Breast epithelium (tissue), 4 donors: ENCODE results near the gene ABTB2. TPM values are rescaled to one million over a fixed set of nuclear protein-coding genes. Genes with fewer than 3 reads are reported as not detected.

Experiments used
- DNase-seq, 2 donors: peaks; one replicate each; pipeline ENCODE4 v3.0.0-alpha.2; 2019; ENCODE audit warnings: low spot score in 2 of 2
- H3K27ac ChIP-seq, 2 donors: fragments of 200-600 bp; sonication (generic) in 1 of 2; one replicate each; pipeline ENCODE4 v1.5.1; 2016 to 2019; ENCODE audit warnings: mild to moderate bottlenecking in 1 of 2
- H3K27me3 ChIP-seq, 2 donors: fragments of 200-600 bp; sonication (generic) in 1 of 2; one replicate each; pipeline versions ENCODE4 v1.5.1 to v1.6.0; 2017 to 2019; ENCODE audit warnings: control low read depth in 1 of 2, mild to moderate bottlenecking in 1 of 2
- H3K36me3 ChIP-seq: fragments of 200-600 bp; one replicate; pipeline ENCODE4 v1.5.1; 2019
- H3K4me1 ChIP-seq, 2 donors: fragments of 200-600 bp; sonication (generic); one replicate each; pipeline ENCODE4 v1.5.1; 2016 to 2019; ENCODE audit warnings: control low read depth in 1 of 2
- H3K4me3 ChIP-seq, 3 donors: fragments of 200-600 bp; sonication (generic); 1 replicate in 2 of 3; 2 replicates in 1 of 3; pipeline ENCODE4 v1.5.1; 2016 to 2019; ENCODE audit warnings: mild to moderate bottlenecking in 3 of 3, moderate library complexity in 2 of 3
- H3K9me3 ChIP-seq, 2 donors: fragments of 200-600 bp; sonication (generic) in 1 of 2; one replicate each; pipeline ENCODE4 v1.5.1; 2016 to 2019; ENCODE audit warnings: control low read depth in 1 of 2
- CTCF ChIP-seq, 3 donors: fragments of 450-650 bp; IDR thresholded peaks; one replicate each; pipeline ENCODE4 v1.5.1; 2016 to 2017; ENCODE audit warnings: antibody characterized with exemption in 3 of 3, mild to moderate bottlenecking in 3 of 3, moderate library complexity in 3 of 3
- POLR2A ChIP-seq: fragments of 450-650 bp; IDR thresholded peaks from one replicate; pipeline ENCODE4 v1.6.1; 2016; ENCODE audit warnings: antibody characterized with exemption, mild to moderate bottlenecking, moderate library complexity
- POLR2AphosphoS5 ChIP-seq, 3 donors: sonication (generic); formaldehyde crosslinking; IDR thresholded peaks; one replicate each; pipeline ENCODE4 v1.6.1; 2017; ENCODE audit warnings: antibody characterized with exemption in 3 of 3
- intact Hi-C: fragments of 100-400 bp; cut with DNase I; formaldehyde crosslinking; loops from one replicate; pipeline ENCODE4 v1.15.1; 2023; ENCODE audit warnings: low total_unique reads
- total RNA-seq, 3 donors: library from RNA; depleted of rRNA; stranded (reverse); fragments of >200 nt; gene quantifications; one replicate each; pipeline ENCODE4 v1.1.0, GENCODE V29; 2016

The ABTB2 gene
- total RNA-seq, 3 donors from 2014 or later = 1.3 to 5.6 (median 1.9) TPM

- no peak for TF ChIP-seq CTCF (IDR thresholded peaks at IDR 0.05)
- no peak for TF ChIP-seq POLR2AphosphoS5 (IDR thresholded peaks at IDR 0.05)
- TF ChIP-seq POLR2A = no peak
- no peaks in the 10 kb centered on the region for H3K9me3 ChIP-seq
- H3K27ac ChIP-seq = no peak overlapping the region
- DNase-seq = no peak
- H3K4me1 ChIP-seq = no peaks in the 10 kb centered on the region
- no peak overlapping the region for H3K4me3 ChIP-seq
- H3K27me3 ChIP-seq = no peaks in the 10 kb centered on the region
- no peaks in the 10 kb centered on the region for H3K36me3 ChIP-seq
- intact Hi-C loops = no loop called here
These were observed 55.5 kb downstream of the ABTB2 start for GRCh38 chr11:34302046-34302921.

- H3K27ac ChIP-seq = no peak overlapping the region
- DNase-seq = no peak
- no peaks in the 10 kb centered on the region for H3K36me3 ChIP-seq
- intact Hi-C loops = no loop called here
- no peaks in the 10 kb centered on the region for H3K4me1 ChIP-seq
- TF ChIP-seq CTCF (IDR thresholded peaks at IDR 0.05) (no peak), POLR2A (no peak), POLR2AphosphoS5 (IDR thresholded peaks at IDR 0.05) (no peak)
- no peak overlapping the region for H3K4me3 ChIP-seq
- no peaks in the 10 kb centered on the region for H3K9me3 ChIP-seq
- no peaks in the 10 kb centered on the region for H3K27me3 ChIP-seq
These were observed 56.9 kb downstream of the ABTB2 start for GRCh38 chr11:34300926-34301295.

- H3K4me1 ChIP-seq = no peaks in the 10 kb centered on the region
These were observed 57.5 kb downstream of the ABTB2 start for GRCh38 chr11:34300026-34300925.

GRCh38 chr11:34299284-34299972 is 58.4 kb downstream of the ABTB2 start:
- Histone ChIP-seq H3K27me3 (no peaks in the 10 kb centered on the region), H3K27ac (no peak overlapping the region), H3K36me3 (no peaks in the 10 kb centered on the region), H3K9me3 (no peaks in the 10 kb centered on the region), H3K4me3 (no peak overlapping the region), H3K4me1 (no peaks in the 10 kb centered on the region)
- DNase-seq = no peak
- TF ChIP-seq POLR2AphosphoS5 (IDR thresholded peaks at IDR 0.05) (no peak), CTCF (IDR thresholded peaks at IDR 0.05) (no peak), POLR2A (no peak)
- intact Hi-C loops = no loop called here

More at GRCh38 chr11:34300026-34300925, 57.5 kb downstream of the ABTB2 start:
- Histone ChIP-seq H3K27ac (no peak overlapping the region), H3K36me3 (no peaks in the 10 kb centered on the region), H3K4me3 (no peak overlapping the region), H3K9me3 (no peaks in the 10 kb centered on the region), H3K27me3 (no peaks in the 10 kb centered on the region)
- intact Hi-C loops = no loop called here
- DNase-seq = no peak
- TF ChIP-seq POLR2AphosphoS5 (IDR thresholded peaks at IDR 0.05) = no peak
- TF ChIP-seq POLR2A = no peak
- TF ChIP-seq CTCF (IDR thresholded peaks at IDR 0.05) = no peak
